GM18858 (cell line): ENCODE measurements around the gene NUP188.

Source experiments
- ATAC-seq: cut with Tn5 transposase; IDR thresholded peaks from one replicate; pipeline ENCODE4 v1.9.1; 2021; ENCODE audit not compliant: unreplicated experiment

NUP188 gene

DNA sequence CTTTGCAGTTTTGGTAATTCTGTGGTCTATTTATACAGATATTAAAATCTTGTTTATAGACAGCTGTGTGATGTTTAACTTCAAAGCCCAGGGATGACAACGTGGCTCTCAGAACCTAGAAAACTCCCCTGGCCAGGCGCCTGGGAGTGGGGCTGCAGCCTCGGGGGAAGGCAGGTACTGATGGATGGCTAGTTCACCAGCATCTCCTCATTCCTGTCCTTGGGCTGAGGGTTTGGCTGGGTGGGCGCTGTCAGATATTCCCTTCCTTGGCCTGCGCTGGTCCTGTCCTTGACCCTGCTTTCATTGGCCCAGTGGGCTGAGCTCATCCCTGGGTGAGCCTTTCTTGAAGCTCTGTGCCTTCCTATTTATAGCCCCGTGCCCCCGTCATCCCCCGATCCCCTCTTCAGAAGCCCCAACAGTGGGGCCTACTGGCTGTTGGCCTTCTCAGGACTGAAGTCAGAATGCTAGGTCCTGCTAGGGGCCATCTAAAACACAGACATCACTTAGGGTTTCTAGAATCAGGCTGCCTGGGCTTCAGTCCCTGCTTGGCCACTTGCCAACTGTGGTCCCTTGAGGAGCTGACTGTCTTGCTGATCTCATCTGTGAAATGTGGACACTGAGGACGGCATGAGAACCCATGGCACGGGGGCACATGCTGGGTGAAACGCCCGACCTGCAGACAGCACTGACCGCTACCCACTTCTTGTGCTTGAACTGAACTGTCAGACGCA lies 59.7 kb downstream of the NUP188 start:
- ATAC-seq = no peak

DNA sequence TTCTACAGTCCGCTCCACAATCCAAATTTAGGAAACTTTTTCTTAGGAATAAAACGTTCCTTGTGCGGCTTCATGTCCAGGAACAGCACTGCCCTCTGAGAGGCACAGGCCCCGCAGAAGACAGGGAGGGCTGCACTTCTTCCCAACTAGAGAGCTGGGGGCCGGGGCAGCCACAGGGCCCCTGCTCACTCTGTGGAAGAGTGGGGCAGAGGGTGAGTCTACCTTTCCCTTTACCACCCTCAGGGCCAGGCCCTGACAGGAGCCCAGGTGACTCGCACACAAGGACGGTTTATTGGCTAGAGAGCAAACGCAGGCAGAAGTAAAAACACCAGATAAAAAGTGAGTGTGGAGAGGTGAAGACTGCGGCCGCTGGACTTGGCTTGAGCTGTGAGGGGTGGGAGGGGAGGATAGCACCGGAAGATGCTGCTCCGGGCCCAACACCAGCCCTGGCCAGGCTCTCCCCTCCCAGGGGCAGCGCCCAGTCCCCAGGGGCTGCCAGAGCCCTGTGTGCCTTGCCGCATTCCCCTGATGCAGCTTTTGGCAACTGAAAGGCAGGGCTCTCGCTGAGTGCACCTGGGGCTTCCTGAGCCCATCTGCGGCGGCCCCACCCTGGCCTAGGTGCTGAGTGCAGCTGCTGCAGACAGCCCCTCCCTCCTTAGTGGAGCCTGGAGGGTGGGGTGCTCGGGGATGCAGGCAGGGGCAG lies 60.4 kb downstream of the NUP188 start:
- ATAC-seq = no peak

DNA sequence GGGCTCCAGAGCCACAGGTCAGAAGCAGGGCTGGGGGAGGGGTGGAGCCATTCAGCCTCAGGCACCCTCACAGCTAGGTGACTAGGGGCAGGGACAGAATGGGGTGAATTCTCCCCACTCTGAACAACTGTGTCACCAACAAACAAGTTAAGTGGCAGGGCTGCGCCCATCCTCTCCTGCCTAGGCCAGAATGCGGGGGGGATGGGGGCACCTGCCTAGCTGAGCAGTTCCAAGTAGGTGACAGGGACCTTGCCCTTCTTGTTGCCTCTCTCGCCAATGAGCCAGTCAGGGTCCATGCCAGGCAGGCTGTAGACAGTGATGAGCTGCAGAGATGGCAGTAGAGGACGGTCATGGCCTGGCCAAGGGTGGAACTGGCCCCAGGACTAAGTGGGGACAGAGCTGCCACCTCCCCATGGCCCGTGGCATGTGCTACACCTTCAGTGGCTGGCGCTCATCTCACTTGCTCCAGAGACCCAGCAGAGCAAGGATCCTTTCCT lies 61.0 kb downstream of the NUP188 start:
- no peak for ATAC-seq

DNA sequence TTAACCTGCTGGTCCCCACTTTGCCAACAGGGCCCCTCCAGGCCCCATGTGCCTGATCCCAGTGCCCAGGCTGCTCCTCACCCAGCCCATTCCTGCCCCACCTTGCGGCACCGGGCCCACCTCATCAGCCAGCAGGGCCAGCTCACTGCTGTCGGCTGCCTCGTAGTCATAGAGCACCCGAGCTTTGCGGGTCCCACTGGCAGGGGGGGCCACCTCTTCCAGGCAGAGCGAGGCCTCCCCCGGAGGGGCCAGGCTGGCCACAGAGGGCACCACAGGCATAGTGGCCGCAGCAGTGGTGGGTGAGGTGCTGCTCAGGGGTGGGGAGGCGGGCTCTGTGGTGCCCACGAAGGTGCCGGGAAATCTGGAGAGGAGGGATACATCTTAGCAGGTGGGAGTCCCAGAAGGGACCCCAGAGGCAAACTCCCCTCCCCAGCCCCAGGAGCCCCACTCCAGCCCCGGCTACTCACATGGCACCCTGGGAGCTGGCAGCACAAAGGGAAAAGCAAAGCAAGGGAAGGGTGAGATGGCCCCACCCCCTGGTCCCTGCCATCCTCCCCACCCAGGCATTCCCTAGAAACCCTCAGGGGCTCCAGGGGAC lies 61.6 kb downstream of the NUP188 start:
- ATAC-seq = no peak

DNA sequence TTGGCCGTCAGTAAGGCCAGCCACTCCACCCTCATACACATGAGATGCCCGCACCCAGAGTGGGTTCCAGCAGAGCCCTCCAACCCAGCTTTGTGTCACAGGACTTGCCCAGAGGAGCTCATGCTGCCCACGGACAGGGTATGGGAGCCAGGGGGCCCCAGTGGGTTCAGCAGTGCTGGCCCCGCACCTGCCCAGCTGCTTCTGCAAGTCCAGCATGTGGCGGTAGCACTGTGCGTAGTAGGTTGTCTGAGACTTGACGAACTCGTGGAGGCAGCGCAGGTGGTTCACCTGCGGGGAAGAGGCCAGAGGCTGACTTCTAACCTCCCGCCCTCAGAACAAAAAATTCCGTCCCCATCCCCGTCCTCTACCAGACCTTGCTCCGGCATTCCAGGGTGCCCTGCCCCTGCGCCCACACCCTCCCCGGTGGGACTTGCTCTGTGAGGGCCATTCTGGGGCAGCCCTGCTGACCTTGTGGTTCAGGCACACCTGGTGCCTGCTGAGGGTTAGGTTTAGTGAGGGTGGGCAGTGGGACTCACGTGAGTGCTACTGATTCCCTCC lies 62.2 kb downstream of the NUP188 start:
- ATAC-seq = no peak

DNA sequence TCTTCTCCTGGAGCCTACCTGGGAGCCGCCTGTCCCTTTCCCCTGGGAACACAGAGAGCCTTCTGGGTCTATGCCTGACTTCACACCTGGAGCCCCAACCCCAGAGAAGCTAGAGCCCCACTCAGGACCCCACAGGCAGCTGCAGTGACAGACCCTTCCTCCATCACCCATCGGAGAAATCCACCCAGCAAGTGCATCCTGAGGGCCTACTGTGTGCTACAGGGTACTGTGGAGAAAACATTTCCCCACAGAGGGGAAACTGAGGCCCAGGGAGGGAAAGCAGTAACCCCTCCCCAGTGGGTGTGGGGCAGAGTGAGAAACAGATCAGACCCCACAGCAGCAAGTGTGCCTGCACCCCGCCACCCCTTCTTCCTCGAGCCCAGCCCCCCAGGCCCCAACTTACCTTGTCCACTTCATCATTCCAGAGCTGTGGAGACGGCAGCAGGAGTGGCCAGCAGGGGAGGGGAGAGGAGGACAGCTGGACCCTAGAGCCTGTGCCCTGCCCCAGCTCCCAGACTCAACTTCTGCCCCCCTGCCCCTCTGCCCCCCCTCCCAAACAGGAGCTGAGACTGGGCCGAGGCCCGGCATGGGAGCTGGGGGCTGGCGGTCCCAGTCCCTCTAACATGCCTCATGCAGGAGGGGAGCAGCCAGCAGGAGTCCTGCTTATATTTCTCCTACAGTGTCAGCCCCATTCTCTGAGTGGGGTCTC lies 62.9 kb downstream of the NUP188 start:
- no peak for ATAC-seq

DNA sequence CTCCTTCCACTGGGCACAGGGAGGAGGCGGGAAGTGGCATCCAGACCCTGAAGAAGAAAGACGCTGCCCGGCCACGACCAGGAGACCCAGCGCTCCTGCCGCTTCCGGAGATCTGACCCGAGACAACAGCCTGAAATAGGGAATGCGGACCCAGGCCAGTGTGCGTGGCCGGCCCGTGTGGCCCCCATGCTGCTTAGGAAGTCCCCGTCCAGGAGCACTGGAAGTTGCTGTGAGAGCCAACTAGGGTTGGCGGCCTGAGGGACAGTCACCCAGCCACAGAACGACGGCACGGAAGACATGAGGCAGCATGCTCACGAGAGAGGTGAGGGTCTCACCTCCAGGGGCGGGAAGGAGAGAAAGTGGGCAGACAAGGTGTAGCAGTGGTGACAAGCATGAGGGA lies 63.7 kb downstream of the NUP188 start:
- no peak for ATAC-seq

DNA sequence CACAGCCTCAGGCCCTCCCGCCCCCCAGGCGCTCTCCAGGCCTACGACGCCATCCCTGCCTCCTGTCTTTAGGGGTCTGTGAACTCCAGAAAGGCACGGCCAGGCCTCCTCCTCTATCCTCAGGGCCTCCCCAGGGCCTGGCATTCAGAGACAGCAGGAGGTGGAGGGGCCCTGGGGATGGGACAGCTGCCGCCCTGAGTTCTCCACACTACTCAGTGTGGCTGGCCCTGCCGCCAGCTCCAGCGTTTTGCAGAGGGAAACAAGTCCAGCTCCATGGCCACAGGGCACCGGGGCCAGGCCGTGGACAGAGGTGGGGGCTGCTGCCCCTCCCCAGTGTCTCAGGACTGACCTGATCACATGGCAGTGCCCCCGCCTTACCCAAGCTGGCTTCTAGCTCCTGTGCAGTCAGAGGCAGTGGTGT lies 64.3 kb downstream of the NUP188 start:
- ATAC-seq = no peak

DNA sequence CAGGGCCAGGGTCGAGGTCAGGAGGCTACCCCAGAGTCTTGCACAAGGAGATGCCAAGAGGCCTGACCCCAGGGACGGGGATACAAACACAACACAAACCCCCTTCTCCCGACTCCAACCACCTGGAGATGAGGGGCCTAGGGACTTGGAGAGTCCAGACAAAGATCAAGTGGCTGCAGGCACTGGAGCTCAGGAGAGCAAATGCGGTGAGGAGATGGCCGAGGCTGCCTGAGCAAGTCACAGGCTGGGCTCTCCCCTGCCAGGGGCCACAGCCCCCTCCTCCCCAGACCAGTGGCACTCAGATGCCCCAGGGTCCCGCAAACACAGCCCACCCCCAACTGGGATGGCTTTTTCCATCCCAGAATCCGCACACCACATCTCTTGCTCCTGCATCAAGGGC lies 64.8 kb downstream of the NUP188 start:
- no peak for ATAC-seq

DNA sequence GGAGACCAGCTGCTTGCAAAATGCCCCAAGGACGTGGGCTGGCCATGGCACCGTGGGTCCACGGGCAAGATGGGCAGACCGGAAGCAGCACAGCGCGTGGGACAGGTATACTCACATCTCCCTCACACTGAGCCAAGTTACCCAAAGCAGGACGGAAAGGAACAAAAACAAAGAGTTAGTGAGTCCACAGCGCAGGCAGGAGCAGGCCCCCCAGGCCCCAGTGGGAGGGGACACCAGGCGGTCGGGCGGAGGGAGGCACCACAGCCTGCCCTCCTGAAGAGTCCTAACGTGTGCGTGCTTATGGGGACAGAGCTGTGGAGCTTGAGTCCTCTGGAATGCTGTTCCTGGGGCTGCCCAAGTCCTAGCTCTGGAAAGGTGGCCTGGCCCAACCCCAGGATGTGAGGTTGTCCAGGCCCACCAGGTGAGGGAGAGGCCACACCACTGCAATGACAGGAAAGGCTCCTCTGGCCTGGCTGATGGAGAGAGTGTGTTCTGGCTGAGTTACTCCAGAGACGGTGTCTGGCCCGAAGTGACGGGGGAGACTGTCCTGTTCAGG lies 65.5 kb downstream of the NUP188 start:
- ATAC-seq = no peak

DNA sequence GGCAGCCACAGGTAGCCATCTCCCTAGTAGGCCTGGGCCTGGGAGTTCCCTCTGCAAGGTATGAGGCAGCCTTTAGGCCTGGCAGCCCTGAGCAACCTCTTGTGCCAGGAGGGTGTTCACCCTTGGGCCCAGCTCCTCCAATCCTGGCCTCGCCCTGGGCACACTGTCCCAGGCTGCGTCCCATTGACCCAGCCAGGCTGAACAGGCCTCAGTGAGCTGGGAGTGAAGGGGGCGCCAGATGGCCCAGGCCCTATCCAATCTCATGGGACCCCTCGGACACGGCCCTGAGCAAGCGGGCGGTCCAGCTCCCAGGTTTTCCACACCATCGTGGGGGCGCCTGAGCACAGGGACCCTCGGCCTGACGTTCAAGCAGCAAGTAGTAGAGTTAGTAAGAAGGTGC lies 66.2 kb downstream of the NUP188 start:
- ATAC-seq = no peak

DNA sequence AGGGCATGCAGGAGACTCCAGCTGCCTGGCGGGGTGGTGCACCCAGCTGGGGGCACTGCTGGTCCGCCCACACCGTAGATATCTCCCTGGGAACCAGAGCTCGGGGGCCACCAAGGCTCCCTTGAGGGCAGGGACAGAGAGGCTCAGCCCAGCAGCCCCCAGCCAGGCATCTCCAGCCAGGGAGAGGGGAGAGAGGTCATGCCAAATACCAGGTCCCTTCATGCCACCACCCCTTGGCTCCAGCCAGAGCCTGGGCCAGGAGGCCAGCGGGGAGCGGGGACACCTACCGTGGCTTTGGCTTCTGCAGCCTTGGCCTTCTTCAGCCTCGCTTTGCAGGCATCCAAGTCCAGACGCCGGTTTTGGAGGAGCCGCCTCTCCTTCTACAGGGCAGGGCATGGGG lies 66.6 kb downstream of the NUP188 start:
- no peak for ATAC-seq

DNA sequence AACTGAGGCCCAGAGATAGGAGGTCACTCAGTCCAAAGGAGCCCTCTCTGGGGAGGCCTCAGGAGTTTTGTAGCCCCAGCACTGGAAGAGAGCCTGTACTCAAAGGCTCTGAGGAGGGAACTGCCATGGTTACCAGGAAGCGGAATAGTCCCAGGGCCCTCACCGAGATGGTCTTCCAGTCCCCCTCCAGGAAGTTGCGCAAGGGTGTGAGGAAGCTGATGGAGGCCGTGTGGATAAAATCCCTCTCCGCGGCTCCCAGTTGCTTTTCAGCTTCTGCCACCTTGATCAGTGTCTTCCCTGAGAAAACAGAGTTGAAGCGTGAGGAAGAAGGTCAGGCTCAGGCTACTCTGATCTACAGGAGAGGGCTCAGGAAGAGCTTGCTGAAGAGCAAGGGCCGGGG lies 67.1 kb downstream of the NUP188 start:
- ATAC-seq = no peak

DNA sequence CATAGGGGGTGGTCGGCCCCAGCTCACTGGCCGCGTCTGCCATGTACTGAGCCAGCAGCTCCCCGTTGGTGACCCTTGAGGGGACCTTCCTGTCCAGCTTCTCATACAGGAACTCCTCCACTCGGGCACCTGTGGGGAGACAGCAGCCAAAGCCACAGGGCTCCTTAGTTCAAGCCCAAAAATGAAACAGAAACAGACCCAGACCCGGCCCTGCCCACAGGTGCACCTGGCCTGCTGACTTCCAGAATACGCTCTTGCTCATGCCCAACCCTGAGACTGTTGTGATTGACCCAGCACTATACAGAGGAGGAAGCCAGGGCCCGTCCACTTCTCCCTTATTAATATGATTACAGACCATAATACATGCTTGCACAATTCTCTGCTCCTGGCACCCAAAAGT lies 73.6 kb downstream of the NUP188 start:
- no peak for ATAC-seq

DNA sequence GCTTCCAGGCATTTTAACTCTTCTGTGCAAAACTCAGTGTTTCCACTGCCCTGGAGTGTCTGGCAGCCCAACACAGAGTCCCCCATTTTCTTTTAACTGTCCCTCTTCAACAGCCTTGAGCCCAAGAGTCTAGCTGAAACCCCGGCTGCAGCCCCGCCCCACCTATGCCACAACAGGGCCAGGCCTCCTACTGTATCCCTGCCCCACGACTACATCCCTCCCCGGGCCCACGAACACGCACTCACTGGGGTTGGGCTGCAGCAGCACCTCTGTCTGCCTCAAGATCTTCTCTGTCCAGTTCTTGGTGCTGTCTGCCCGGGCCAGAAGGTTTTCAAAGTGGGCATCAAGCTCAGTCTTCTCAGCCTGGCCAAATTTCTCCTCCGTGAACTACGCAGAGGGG lies 74.5 kb downstream of the NUP188 start:
- ATAC-seq = no peak

DNA sequence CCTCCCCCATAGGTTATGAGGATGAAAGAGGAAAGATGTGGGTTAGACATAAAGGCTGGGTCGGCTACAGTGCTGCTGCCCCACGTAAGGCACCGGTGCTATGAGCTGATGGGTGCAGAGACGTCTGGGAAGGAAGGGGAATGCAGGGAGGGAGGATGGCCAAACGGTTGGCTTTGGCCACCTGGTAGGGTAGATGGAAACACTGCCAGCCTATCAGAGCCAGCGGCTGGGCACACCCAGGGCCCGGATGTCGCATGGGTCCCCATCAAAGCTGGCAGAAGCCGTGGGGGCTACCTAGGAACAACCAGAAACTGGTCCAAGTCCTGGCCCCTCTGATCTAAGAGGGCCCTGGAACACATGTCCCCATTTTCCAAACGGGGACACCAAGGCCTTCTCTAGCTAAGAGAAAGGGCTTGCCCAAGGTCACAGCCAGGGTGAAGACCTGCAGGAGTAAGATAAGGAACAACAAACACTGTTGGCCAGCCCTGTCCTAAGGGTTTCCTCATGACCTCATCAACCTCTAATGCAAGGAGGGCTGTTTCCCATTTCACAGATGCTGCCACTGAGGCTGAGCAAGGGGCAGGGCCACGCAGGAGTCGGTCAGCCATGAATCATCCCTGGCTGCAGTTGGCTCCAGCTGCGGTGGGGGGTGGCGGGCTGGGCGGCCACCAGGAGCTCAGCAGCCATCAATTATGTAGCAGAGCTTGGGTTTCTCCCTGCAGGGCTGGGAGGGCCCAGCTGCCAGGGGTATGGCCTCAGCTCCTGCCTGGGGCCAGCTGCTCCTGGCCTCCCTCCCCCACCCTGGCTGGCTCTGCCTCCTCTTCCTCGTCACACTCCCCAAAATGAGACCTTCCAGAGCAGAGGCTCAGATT lies 75.8 kb downstream of the NUP188 start:
- no peak for ATAC-seq

DNA sequence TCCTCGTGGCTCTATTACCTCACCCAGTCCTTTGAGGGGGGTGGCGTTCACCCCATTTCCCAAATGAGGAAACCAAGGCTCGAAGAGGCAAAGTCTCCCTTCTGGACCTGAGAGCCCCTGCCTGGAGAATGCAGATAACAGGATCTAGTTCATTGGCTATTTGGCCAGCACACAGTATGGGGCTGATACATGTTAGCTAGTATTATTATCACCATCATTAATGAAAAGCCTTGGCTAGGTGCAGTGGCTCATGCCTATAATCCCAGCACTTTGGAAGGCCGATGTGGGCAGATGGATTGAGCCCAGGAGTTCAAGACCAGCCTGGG lies 76.4 kb downstream of the NUP188 start:
- no peak for ATAC-seq

DNA sequence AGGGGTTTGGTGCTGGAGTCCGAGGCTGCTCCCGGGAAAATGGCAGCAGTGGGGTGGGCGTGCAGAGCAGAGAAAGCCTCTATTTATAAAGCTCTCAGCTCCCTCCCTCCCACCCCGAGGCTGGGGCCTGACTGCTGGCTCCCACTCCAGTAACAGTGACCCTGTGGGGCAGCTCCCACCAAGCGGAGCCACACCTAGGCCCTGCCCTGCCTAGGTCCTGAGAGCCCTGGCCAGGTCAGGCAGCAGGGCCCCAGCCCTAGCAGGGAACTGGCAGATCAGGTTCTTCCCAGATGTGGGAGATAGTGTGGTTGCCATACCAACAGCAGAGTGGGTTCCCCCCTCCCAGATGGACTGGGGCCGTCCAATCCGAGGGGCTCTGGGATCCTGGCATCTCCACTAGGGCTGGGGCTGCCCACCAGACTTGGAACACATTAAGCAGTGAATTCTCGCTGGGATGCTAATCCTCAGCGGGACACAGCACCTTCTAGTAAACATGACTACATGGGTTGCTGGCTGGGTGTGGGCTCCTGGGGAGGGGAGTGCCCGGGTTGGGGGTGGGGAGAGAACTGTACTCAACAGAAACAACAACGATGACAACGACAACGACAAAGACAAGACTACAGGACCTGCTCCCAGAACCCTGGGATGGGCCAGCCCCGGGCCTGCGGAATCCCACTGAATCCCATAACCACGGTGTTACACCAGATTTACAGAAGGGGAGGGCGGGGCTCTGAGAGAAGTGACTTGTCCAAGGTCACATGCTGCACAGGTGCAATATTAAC lies 79.1 kb downstream of the NUP188 start:
- no peak for ATAC-seq

DNA sequence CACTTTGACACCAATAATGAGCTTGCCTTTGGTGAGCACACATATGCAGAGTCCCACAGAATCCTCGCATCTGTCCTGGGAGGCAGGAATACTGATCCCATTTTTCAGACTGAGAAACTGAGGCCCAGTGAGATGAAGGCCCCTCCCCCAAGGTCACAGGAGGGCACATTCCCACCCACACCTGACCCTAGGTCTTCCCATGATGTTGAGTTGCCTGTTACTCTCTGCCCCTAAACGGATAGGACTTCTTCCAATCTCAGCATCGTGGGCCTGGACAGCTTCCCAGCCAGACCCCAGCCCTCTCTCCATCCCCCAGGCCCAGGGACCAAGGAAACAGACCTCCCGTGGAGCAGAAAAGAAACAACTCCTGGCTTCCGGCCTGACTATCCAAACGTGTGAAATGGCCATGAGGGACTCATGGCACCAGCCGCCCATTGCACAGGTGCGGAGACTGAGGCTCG lies 79.8 kb downstream of the NUP188 start:
- ATAC-seq = no peak
